Measurements from ENCODE around the gene BICRA.

The BICRA gene

GRCh38 chr19:47719047-47719859 lies 110.3 kb downstream of the BICRA start:
- Histone ChIP-seq H2AFZ (ENCODE audit: low read depth, low read length, severe bottlenecking) (no peak overlapping the region), H3K27ac (ENCODE audit: low read depth, low read length) (no peak overlapping the region), H4K20me1 (ENCODE audit: low read depth, low read length) (no peaks in the 10 kb centered on the region), H3K9ac (ENCODE audit: low read length) (no peak overlapping the region), H3K4me3 (ENCODE audit: insufficient read depth, low read length, poor library complexity, severe bottlenecking) (no peak overlapping the region), H3K27me3 (ENCODE audit: low read length) (no peaks in the 10 kb centered on the region), H3F3A (ENCODE audit: insufficient read depth) (no peaks in the 10 kb centered on the region), H3K9me3 (ENCODE audit: insufficient read depth, low read length) (no peaks in the 10 kb centered on the region), H3K4me2 (ENCODE audit: low read depth, low read length, poor library complexity, severe bottlenecking) (no peak overlapping the region), H3K9me2 (replicated peaks; ENCODE audit: insufficient read depth, low read length) (no peaks in the 10 kb centered on the region), H3K36me3 (ENCODE audit: low read length) (no peaks in the 10 kb centered on the region), H3K79me2 (ENCODE audit: insufficient read depth, low read length) (no peaks in the 10 kb centered on the region)
- TF ChIP-seq EZH2phosphoT487 (conservative IDR thresholded peaks at IDR 0.05; ENCODE audit: low read length) = no peak
- TF ChIP-seq, protein P1, sequence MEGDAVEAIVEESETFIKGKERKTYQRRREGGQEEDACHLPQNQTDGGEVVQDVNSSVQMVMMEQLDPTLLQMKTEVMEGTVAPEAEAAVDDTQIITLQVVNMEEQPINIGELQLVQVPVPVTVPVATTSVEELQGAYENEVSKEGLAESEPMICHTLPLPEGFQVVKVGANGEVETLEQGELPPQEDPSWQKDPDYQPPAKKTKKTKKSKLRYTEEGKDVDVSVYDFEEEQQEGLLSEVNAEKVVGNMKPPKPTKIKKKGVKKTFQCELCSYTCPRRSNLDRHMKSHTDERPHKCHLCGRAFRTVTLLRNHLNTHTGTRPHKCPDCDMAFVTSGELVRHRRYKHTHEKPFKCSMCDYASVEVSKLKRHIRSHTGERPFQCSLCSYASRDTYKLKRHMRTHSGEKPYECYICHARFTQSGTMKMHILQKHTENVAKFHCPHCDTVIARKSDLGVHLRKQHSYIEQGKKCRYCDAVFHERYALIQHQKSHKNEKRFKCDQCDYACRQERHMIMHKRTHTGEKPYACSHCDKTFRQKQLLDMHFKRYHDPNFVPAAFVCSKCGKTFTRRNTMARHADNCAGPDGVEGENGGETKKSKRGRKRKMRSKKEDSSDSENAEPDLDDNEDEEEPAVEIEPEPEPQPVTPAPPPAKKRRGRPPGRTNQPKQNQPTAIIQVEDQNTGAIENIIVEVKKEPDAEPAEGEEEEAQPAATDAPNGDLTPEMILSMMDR (IDR thresholded peaks at IDR 0.05; ENCODE audit: insufficient read depth, low read length, poor library complexity, severe bottlenecking) = no peak

- Histone ChIP-seq H2AFZ (ENCODE audit: low read depth, low read length, severe bottlenecking) (no peak overlapping the region), H3K79me2 (ENCODE audit: insufficient read depth, low read length) (no peaks in the 10 kb centered on the region), H3K4me2 (ENCODE audit: low read depth, low read length, poor library complexity, severe bottlenecking) (no peak overlapping the region), H4K20me1 (ENCODE audit: low read depth, low read length) (no peaks in the 10 kb centered on the region), H3K36me3 (ENCODE audit: low read length) (no peaks in the 10 kb centered on the region), H3K9ac (ENCODE audit: low read length) (no peak overlapping the region), H3K4me3 (ENCODE audit: insufficient read depth, low read length, poor library complexity, severe bottlenecking) (no peak overlapping the region), H3K9me3 (ENCODE audit: insufficient read depth, low read length) (no peaks in the 10 kb centered on the region), H3F3A (ENCODE audit: insufficient read depth) (no peaks in the 10 kb centered on the region), H3K27me3 (ENCODE audit: low read length) (no peaks in the 10 kb centered on the region), H3K27ac (ENCODE audit: low read depth, low read length) (no peak overlapping the region), H3K9me2 (replicated peaks; ENCODE audit: insufficient read depth, low read length) (no peaks in the 10 kb centered on the region)
- TF ChIP-seq EZH2phosphoT487 (conservative IDR thresholded peaks at IDR 0.05; ENCODE audit: low read length) = no peak
- TF ChIP-seq, protein P1 (IDR thresholded peaks at IDR 0.05; ENCODE audit: insufficient read depth, low read length, poor library complexity, severe bottlenecking) = no peak
These were observed 111.9 kb downstream of the BICRA start for GRCh38 chr19:47720669-47721422.

DNA sequence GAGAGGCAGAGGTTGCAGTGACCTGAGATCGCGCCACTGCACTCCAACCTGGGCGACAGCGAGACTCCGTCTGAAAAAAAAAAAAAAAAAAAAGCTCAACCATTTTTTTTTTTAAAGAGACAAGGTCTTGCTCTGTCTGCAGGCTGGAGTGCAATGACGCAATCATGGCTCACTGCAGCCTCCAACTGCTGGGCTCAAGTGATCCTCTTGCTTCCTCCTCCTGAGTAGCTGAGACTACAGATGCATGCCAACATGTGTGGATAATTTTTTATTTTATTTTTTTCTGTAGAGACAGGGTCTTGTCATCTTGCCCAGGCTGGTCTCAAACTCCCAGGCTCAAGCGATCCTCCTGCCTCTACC lies 114.6 kb downstream of the BICRA start:
- no peaks in the 10 kb centered on the region for H3K9me3 ChIP-seq (ENCODE audit: insufficient read depth, low read length)
- no peak overlapping the region for H3K9ac ChIP-seq (ENCODE audit: low read length)
- TF ChIP-seq, protein P1 (IDR thresholded peaks at IDR 0.05; ENCODE audit: insufficient read depth, low read length, poor library complexity, severe bottlenecking) = no peak
- no peak for TF ChIP-seq EZH2phosphoT487 (conservative IDR thresholded peaks at IDR 0.05; ENCODE audit: low read length)
- H3K9me2 ChIP-seq (replicated peaks; ENCODE audit: insufficient read depth, low read length) = no peaks in the 10 kb centered on the region
- no peaks in the 10 kb centered on the region for H4K20me1 ChIP-seq (ENCODE audit: low read depth, low read length)
- H3F3A ChIP-seq (ENCODE audit: insufficient read depth) = no peaks in the 10 kb centered on the region
- H3K79me2 ChIP-seq (ENCODE audit: insufficient read depth, low read length) = no peaks in the 10 kb centered on the region
- no peak overlapping the region for H2AFZ ChIP-seq (ENCODE audit: low read depth, low read length, severe bottlenecking)
- H3K27ac ChIP-seq (ENCODE audit: low read depth, low read length) = no peak overlapping the region
- no peak overlapping the region for H3K4me2 ChIP-seq (ENCODE audit: low read depth, low read length, poor library complexity, severe bottlenecking)
- no peaks in the 10 kb centered on the region for H3K36me3 ChIP-seq (ENCODE audit: low read length)
- H3K27me3 ChIP-seq (ENCODE audit: low read length) = no peaks in the 10 kb centered on the region
- H3K4me3 ChIP-seq (ENCODE audit: insufficient read depth, low read length, poor library complexity, severe bottlenecking) = no peak overlapping the region
